Measurements from ENCODE around the gene DBR1. TPM values are rescaled to one million over a fixed set of nuclear protein-coding genes. Genes with fewer than 3 reads are reported as not detected.
A peak's percentile ranks its signal among the peaks of the same experiment; 100 is the strongest.

The DBR1 gene
- total and polyA plus RNA-seq, 2 of the 13 experiments (the other 11 are each of a cell fraction or from before 2014, with no cell fraction given) = 6.4 to 16.7 TPM

DNA sequence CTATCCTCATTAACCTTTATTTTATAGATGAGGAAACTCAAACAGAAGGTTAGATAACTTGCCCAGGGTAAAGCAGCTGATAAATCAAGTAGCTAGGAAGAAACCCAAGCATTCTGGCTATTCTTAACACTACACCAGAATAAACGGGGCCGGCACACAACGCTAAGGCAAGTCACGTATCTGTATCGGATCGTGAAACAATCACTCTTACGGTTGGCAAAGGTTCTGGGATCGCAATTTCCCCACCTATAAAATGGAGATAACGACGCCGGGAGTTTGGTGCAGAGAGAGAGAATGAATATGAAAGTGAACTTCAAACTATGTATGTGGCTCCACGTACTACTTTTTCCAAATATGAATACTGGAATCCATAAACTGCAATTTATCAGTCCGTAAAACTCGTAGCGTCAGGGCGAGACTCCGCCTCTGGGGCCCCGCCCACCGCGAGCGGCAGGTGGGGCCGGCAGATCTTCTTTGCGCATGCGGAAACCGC lies 12.1 kb upstream of the DBR1 start (continued):
- TF ChIP-seq, protein P1, sequence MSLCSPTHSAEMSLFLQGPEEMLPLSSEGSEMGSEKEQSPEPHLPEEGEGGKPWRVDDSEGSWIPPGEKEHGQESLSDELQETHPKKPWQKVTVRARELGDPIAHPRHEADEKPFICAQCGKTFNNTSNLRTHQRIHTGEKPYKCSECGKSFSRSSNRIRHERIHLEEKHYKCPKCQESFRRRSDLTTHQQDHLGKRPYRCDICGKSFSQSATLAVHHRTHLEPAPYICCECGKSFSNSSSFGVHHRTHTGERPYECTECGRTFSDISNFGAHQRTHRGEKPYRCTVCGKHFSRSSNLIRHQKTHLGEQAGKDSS (CRISPR knock-in tag; IDR thresholded peaks at IDR 0.05; ENCODE audit: borderline replicate concordance, low read depth) = no peak; the same call in 1 of the 2 replicates
- TF ChIP-seq, protein P2, sequence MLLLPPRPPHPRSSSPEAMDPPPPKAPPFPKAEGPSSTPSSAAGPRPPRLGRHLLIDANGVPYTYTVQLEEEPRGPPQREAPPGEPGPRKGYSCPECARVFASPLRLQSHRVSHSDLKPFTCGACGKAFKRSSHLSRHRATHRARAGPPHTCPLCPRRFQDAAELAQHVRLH (CRISPR knock-in tag; IDR thresholded peaks at IDR 0.05; ENCODE audit: borderline replicate concordance, low read depth) = no peak
- TF ChIP-seq HNF4G (IDR thresholded peaks at IDR 0.05; ENCODE audit: borderline replicate concordance, low read depth, low read length) (no peak), HNF4G (CRISPR knock-in tag; IDR thresholded peaks at IDR 0.05; ENCODE audit: borderline replicate concordance, low read depth) (no peak), PAWR (CRISPR knock-in tag; IDR thresholded peaks at IDR 0.05; ENCODE audit: borderline replicate concordance) (no peak), PHF21A (CRISPR knock-in tag; IDR thresholded peaks at IDR 0.05) (peak; percentile 12), SMYD3 (CRISPR knock-in tag; IDR thresholded peaks at IDR 0.05) (no peak), TEAD3 (CRISPR knock-in tag; optimal IDR thresholded peaks at IDR 0.05; ENCODE audit: borderline replicate concordance) (peak; percentile 38), ZFP36L1 (CRISPR knock-in tag; IDR thresholded peaks at IDR 0.05) (0 out of 2 replicates have a peak, but pooled peaks have one; percentile 25), ZNF660 (CRISPR knock-in tag; IDR thresholded peaks at IDR 0.05; ENCODE audit: borderline replicate concordance, low read depth) (no peak), ZNF558 (CRISPR knock-in tag; IDR thresholded peaks at IDR 0.05; ENCODE audit: borderline replicate concordance) (0 out of 2 replicates have a peak, but pooled peaks have one; percentile 26), ZNF75D (CRISPR knock-in tag; IDR thresholded peaks at IDR 0.05; ENCODE audit: borderline replicate concordance) (no peak), ZSCAN9 (CRISPR knock-in tag; IDR thresholded peaks at IDR 0.05; ENCODE audit: borderline replicate concordance) (no peak), HNRNPLL (IDR thresholded peaks at IDR 0.05; ENCODE audit: low read depth, low read length, poor library complexity, severe bottlenecking) (peak; percentile 100), RBM39 (IDR thresholded peaks at IDR 0.05; ENCODE audit: low read depth, low read length, poor library complexity, severe bottlenecking) (no peak), ISL2 (CRISPR knock-in tag; IDR thresholded peaks at IDR 0.05) (0 out of 2 replicates have a peak, but pooled peaks have one; percentile 1), ZNF7 (CRISPR knock-in tag; IDR thresholded peaks at IDR 0.05) (no peak), ZNF83 (CRISPR knock-in tag; IDR thresholded peaks at IDR 0.05; ENCODE audit: borderline replicate concordance) (no peak), AHR (CRISPR knock-in tag; IDR thresholded peaks at IDR 0.05) (no peak), KDM6A (CRISPR knock-in tag; IDR thresholded peaks at IDR 0.05; ENCODE audit: low read depth) (no peak), CREM (IDR thresholded peaks at IDR 0.05) (no peak), CREM (CRISPR knock-in tag; IDR thresholded peaks at IDR 0.05) (no peak), SRSF1 (optimal IDR thresholded peaks at IDR 0.05; ENCODE audit: low read depth, low read length) (peak; percentile 9), ZNF614 (CRISPR knock-in tag; IDR thresholded peaks at IDR 0.05; ENCODE audit: borderline replicate concordance) (no peak), MIXL1 (CRISPR knock-in tag; IDR thresholded peaks at IDR 0.05) (no peak), NKX3-1 (CRISPR knock-in tag; IDR thresholded peaks at IDR 0.05) (0 out of 2 replicates have a peak, but pooled peaks have one; percentile 31), ZNF510 (CRISPR knock-in tag; IDR thresholded peaks at IDR 0.05; ENCODE audit: low read depth) (peak; percentile 50; the same call in 1 of the 2 replicates)
- TF ChIP-seq, protein P3, sequence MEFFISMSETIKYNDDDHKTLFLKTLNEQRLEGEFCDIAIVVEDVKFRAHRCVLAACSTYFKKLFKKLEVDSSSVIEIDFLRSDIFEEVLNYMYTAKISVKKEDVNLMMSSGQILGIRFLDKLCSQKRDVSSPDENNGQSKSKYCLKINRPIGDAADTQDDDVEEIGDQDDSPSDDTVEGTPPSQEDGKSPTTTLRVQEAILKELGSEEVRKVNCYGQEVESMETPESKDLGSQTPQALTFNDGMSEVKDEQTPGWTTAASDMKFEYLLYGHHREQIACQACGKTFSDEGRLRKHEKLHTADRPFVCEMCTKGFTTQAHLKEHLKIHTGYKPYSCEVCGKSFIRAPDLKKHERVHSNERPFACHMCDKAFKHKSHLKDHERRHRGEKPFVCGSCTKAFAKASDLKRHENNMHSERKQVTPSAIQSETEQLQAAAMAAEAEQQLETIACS (CRISPR knock-in tag; IDR thresholded peaks at IDR 0.05) = no peak
- TF ChIP-seq, protein P4, sequence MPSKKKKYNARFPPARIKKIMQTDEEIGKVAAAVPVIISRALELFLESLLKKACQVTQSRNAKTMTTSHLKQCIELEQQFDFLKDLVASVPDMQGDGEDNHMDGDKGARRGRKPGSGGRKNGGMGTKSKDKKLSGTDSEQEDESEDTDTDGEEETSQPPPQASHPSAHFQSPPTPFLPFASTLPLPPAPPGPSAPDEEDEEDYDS (CRISPR knock-in tag; IDR thresholded peaks at IDR 0.05) = peak; percentile 75; the same call in 1 of the 2 replicates
- TF ChIP-seq, protein P5, sequence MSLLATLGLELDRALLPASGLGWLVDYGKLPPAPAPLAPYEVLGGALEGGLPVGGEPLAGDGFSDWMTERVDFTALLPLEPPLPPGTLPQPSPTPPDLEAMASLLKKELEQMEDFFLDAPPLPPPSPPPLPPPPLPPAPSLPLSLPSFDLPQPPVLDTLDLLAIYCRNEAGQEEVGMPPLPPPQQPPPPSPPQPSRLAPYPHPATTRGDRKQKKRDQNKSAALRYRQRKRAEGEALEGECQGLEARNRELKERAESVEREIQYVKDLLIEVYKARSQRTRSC (CRISPR knock-in tag; IDR thresholded peaks at IDR 0.05; ENCODE audit: low read depth) = no peak
